NCI-H345 treated with DMSO at 0.1 percent for 48 hours (cell line): ENCODE results near the gene SOCS3.
"Not testable (repeated sequence)": the region's sequence is repeated elsewhere in the genome, so short reads cannot be mapped to it uniquely, and the experiment has no call there.

Experiments
- DNase-seq: peaks from one replicate; lab custom pipeline; 2025; ENCODE audit not compliant: unreplicated experiment; lab: John Stamatoyannopoulos, UW

Gene SOCS3

DNA sequence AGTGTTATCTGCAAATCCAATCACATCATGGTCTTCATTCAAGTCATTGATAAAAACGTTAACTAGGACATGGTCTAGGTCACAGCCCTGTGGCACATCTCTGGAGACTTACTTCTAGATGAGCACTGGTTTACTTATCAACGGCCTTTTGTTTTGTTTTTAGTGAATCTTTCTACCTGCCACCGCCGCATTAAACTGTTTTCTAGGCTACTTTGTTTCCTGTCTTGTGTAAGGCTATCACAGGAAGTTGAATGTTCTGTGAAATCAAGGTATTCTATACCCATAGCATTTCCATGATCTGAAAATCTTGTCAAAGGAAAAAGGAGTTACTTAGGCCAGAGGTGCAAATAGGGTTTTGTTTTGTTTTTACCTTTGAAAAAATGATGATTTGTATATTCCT is 26.9 kb downstream of the SOCS3 start:
- DNase-seq: no peak

GRCh38 chr17:78331355-78331754 is 28.5 kb downstream of the SOCS3 start:
- not testable (repeated sequence) for DNase-seq

DNA sequence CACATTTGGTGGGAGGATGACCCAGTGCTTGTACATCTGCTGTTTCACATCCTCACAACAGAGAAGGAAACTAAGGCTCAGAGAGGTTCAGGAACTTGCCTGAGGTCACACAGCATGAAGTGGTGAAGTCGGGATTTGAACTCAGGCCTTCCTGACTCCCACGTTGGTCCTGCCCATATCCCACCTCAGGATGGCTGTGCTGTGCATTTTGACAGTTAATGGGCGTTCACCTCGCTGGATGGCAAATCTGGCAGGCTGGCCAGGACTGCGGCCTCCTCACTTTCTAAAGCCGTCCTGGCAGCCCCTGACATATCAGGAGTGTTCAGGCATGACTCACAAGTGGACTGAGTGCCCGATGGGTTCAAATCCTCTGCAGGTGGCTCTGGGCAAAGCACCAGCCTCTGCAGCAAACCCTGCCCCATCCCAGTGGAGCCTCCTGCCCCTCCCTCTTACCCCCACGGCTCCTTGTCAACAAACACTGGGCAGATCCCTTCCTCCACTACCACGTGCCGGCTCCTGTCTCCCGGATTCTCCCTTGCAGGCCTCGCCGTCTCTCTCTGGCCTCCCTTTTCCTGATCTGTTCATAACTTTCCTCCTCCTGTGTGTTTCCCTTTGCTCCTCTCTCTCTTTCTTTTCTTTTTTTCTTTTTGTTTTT is 29.2 kb downstream of the SOCS3 start:
- DNase-seq: no peak

DNA sequence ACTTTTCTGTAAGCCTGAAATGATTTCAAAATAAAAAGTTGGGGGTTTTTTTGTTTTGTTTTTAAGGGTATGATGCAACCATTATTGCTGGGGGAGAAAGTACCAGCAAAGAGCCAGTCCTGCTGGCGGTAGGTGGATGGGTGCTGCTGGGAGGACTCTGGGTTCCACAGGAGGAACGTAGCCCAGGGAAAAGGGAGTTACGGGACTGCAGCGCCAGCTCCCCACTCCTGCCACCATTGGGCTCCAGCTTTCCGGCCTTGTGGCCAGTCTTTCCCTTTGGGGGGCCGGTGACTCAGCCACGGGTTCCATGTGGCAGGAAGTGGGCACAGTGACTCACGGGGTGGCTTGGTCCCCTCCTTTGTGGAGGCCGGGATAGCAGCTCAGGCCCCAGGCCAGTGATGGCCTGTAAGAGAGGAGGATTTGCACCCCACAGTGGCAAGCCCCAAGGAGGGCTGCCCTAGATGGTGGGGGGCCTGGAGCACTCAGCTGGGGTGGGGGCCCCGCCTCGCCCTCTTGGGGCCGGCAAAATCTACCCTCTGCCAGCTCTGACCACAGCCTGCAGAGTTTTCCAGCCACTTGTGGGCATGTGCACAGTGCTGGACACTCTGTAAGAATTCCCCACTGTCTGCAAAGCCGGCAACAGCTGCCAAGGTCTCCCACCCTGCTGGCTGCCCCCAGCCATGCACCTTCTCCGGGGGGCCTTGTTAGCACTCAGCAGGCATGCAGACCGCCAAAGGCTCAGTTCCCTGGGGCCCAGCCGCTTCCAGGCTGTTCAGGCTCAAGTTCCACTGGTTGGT is 30.4 kb downstream of the SOCS3 start:
- DNase-seq: no peak

DNA sequence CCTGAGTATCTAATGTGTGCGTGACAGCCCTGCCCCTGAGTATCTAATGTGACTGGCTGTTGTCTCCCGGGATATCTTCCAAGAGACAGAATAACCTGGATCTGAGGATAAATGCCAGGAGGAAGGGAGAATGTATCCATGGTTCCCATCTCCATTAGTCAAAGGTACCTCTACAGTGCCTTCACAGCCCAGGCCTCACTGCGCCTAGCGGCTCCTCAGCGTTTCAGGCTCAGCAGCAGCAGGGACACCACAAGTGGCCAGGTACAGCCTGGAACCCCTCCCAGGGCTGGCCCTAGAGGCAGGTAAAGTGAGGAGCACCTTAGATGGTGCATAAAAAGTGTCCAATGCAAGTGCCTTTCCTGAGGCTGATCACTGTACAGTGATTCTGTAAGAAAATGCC is 32.0 kb downstream of the SOCS3 start:
- DNase-seq: no peak

DNA sequence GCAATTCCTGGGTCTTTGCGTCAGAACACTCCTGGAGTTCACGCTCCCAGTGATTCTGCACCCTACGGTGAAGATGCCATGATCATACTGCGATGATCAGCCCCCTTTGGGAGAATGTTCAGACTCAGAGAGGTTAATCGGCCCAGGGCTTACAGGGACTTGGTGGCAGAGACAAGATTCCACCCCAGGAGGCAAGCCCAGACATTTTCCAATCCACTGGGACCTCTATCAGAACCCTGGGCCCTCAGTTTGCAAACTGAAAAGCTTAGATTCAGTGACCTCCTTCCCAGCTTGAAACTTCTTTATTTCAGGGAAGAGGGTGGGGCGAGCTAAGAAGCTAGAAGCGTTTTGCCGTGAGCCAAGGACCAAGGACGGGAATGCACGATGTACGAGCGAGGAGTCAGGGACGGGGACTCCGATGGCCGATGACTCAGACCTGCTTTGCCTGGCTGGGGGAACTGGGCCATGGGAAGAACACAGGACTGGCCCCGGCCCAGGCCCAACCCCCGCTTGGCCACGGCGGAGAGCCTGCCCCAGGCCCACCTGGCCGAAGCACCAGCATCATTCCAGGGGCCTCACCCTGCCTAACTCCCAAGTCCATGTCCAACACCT is 34.7 kb downstream of the SOCS3 start:
- DNase-seq: no peak

DNA sequence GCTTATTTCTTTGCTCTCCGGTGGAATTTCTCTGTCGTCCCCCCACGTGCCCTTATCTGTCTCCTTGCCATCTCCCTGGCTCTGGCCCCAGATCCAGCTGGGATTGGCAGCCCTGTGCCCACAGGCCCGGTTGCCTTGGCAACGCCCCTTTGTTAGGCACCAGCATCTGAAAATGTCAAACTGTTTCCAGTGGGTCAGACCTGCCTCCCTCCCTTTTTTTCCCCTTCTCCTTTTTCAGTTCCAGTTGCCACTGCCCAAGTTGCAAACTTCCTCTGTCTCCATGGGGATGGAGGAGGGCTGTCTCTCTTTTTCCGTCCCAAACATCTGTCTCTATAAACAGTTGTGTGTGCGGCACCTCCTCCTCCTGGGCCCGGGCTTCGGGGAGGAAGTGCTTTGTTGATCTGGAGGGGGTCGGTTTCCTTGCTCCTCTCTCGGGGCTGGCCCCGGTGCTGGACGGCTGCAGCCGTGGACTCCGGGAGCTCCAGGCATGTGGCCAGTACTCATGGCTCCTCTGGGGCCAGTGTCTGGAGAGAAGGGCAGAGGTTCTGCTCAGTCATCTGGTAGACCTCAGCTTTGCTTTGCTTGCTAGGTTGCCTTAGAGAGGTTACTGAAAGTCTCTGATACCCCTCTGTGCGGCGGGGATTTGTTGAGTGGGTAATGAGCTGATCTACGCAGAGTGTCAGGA is 35.3 kb downstream of the SOCS3 start:
- no peak for DNase-seq

DNA sequence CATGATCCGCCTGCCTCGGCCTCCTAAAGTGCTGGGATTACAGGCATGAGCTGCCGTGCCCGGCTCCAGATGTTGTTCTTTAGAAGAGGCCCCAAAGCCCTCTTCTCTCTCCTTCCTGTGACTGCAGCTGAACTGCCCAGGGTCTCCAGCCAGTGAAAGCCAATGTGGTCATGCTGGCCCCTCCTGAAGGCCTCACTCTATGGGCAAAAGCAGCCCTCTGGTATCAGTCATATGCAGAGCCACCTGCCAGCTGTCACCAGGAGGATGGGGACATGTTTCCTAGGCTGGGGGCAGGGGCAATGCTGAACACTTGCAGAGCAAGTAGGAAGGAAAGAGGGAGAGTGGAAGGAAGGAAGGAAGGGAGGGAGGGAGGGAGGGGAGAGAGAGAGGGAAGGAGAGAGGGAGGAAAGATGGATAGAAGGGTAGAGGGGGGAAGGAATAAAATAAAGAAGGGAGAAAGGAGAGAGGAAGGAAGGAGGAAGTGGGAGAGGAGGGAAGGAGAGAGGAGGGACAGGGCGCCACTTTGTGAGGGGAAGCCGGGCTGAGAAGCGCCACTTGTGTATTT is 36.0 kb downstream of the SOCS3 start:
- no peak for DNase-seq

GRCh38 chr17:78322858-78323455 is 36.9 kb downstream of the SOCS3 start:
- DNase-seq: no peak

- no peak for DNase-seq
Observed at GRCh38 chr17:78322327-78322857, 37.5 kb downstream of the SOCS3 start.

- no peak for DNase-seq
Observed at GRCh38 chr17:78318843-78319242, 41.0 kb downstream of the SOCS3 start.

DNA sequence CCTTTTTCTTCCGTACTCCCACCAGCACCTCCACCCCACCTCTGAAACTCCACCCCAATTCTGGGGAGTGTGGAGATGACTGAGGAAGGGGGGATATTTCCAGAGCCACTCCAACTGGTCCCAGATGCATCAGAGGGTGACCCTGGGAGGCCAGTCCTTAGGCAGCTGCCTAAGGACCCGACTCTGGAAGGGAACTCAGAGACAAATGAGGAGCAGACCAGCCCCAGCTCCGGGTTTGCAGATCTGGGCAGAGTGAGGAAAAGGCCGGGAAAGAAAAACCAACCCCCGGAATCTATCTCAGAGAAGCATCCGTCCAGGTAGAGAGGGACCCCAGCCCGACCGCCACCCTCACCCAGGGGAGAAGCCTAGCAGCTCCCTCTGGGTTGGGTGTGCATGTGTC is 41.5 kb downstream of the SOCS3 start:
- no peak for DNase-seq

- no peak for DNase-seq
Observed at GRCh38 chr17:78317794-78318400, 42.0 kb downstream of the SOCS3 start.

DNA sequence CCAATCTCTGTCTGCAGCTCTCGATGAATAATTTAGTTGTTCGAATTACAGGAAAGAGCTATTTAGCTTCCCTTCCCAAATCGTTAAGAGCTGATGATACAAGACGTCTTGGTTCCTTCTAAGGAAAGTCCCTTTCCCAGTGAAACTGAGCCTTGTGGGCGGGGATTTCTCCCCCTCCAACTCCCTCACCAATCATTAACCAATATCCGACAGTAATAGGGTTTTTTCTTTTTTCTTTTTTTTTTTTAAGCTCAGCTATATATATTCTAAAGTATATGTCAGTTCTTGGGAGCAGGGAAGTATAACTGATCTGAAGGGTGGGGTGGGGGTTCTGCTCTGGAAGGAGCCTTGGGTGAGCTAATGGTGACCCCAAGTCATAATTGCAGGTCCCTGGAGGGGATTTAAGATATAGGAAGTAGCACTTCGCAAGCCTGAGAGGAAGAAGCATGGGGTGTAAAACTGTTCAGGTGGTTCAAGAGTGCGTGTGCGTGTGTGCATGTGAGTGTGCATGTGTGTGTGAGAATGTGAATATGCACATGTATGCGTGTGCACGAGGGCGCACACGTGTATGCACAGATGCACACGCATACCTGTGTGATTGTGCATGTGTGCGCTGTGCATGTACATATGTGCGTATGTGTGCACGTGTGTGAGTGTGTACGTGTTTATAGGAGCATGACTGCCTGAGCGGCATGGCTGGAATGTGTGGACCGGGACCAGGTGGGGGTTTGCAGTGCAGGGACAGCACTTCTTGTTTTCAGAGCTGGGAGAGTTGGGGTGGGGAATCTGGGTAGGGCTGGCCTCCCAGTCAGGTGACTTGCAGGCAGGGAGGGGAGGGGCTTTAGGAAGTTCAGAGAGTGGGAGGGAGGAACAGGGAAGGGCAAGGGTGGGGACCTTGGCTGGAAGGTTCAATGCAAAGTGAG is 42.7 kb downstream of the SOCS3 start:
- no peak for DNase-seq

DNA sequence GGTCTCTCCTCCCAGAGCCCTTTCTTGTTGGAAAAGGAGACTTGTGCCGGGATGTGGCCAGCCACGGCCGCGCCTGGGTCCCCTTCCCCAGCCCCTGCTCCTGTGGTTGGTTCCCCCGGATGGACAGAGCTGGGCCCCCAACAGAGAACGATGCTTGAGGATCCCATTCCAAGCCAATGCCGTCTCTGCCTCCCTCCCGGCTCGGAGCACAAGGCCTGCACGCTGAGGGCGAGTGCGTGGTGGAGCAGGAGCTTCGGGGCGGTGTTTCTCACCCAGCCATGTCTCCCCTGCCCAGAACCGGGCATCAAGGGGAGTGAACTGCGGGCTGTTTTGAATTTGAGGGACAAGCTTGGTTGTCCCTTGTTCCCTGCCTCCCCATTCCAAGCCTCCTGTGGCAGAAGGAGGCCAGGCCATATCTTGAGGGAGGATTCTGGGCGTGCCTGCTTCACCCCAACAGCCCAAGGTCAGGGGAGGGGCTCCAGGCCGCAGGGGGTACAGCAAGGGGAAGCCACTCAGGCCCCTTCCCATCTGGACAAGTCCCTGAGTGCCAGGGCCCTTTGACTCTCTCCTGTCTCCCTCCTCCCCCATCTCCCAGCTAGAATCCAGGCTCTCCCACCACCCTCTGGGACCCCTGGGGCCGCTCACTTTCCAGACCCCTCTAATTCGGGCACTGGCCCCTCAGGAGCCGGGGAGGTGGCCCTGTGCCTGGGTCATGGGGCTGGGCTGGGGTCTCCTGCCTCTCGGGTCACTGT is 43.6 kb downstream of the SOCS3 start:
- no peak for DNase-seq

- DNase-seq: no peak
Observed at GRCh38 chr17:78315355-78316114, 44.3 kb downstream of the SOCS3 start.

- DNase-seq: no peak
Observed at GRCh38 chr17:78314683-78315354, 45.1 kb downstream of the SOCS3 start.
